NCI-H446 treated with DMSO at 0.1 percent for 48 hours (cell line): ENCODE data around the gene MCAM.

Experiments
- DNase-seq: peaks from one replicate; lab custom pipeline; 2025; lab: John Stamatoyannopoulos, UW

The MCAM gene, protein sequence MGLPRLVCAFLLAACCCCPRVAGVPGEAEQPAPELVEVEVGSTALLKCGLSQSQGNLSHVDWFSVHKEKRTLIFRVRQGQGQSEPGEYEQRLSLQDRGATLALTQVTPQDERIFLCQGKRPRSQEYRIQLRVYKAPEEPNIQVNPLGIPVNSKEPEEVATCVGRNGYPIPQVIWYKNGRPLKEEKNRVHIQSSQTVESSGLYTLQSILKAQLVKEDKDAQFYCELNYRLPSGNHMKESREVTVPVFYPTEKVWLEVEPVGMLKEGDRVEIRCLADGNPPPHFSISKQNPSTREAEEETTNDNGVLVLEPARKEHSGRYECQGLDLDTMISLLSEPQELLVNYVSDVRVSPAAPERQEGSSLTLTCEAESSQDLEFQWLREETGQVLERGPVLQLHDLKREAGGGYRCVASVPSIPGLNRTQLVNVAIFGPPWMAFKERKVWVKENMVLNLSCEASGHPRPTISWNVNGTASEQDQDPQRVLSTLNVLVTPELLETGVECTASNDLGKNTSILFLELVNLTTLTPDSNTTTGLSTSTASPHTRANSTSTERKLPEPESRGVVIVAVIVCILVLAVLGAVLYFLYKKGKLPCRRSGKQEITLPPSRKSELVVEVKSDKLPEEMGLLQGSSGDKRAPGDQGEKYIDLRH

DNA sequence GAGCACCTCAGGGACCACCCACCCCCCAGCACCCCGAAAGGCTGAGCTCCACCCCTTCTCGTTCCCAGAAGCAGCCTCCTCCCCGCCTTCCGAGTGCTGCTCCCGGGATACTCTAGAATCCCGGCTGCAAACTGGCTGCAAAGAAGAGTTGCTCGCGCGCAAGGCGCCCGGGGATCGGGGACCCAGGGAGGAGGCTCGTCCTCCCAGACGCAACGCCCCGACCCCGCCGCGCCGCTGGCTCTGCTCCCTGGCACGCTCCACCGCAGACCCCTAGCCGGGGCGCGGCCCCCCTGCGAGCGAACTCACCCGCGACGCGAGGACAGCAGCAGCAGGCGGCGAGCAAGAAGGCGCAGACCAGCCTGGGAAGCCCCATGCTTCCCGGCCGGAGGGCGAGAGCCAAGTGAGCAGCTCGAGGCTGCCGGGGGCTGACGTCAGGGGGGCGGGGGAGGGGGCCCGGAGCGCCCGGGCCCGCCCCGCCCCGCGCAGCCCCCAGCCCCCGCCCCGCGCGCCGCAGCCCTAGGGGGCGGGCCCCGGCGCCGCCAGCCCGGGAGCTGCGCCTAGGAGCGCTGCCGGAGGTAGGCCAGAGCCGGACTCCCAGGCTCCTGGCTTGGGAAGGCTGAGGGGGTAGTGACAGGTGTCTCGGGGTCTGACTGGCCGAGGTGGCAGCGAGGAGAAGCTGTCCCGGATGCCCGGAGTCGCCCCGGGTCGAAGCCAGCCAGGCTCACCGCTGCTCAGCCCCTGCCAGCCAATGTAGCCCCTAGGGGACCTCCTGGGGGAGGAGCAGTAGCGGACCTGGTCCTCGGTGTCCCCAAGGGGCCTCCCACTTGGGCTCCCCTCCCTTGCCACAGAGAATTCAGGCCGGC is at the start of gene MCAM:
Gene MCAM (minus strand): TSS at position 402 of the 863 bp plus-strand sequence. CDS start 29 bp downstream, at position 373.
- DNase-seq, result peak; percentile 38

DNA sequence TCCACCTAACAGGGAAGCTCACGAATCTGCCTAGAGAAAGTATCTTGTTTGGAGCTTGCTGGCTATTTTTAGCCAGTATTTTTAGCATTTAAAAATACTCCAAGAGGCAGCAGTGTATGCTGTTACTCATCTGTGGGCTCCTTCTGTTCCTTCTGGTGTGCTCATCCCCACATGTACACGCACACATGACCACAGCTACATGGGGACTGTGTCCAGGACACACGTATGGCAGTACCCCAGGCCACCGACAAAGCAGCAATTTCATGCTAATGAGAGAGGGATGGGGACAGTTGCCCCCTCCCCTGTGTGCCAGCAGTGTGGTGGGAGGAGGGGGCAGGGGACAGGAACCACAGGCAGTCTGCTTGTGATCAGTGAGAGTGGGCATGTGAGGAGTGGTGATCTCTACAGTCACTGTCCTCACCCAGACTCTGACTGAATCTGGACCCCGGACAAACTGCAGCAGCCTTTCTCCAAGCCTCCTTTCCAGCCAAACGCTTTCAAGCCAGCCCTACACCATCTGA is 48.2 kb upstream of the MCAM start:
- DNase-seq, result no peak

- no peak for DNase-seq
Measured at GRCh38 chr11:119363851-119364590, 47.1 kb upstream of the MCAM start.

GRCh38 chr11:119363081-119363850 is 46.3 kb upstream of the MCAM start:
- no peak for DNase-seq

DNA sequence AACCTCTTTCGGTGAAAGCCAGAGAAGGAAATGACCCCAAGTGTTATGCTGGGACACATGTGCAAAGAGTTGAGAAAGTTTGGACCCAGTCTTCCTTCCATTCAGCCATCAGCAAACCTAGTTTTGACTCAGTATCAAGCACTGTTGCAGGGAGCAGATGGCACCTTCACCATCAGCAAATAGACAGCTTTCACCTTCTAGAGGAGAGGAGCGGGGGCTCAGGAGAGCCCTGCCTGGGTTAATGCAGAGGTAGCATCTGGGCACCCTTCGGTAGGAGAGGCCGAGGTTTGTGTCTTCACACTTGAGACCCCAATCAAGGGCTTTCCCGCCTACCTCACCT is 45.8 kb upstream of the MCAM start:
- DNase-seq, result no peak

DNA sequence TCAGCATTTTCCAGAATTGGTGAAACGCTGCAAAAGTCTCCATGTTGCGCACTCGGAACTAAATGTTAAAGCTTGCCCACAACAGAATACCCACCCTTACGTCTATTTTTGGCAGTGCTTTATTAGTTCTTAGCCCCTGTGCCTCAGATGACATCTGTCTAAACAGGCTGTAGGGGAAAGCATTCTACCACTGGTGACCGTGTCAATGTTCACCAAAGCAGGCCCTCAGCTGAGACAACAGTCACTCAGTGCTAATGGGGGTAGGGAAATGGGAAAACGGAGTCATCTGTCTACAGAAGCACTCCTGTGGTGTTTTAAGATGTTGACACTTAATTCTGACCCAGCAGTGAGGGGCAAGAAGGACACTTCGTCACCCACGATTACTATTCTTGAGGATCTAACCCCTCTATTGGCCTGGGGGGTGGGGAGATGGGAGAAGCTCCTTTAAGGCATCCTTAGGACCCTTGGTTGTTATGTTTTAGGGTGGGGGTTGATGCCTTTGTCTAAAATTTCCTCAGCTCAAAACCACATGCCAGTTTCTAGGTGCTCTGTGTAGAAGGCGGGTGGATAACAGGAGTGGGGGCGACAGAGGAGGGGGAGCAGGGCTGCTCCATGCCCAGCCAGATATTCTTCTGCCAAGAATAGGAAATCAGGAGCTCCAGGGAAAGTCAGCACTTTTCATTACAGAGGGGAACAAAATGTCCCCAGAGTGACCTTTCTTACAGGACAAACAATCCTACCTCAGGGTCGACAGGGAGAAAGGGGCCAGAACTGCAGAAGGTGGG is 45.2 kb upstream of the MCAM start:
- no peak for DNase-seq

DNA sequence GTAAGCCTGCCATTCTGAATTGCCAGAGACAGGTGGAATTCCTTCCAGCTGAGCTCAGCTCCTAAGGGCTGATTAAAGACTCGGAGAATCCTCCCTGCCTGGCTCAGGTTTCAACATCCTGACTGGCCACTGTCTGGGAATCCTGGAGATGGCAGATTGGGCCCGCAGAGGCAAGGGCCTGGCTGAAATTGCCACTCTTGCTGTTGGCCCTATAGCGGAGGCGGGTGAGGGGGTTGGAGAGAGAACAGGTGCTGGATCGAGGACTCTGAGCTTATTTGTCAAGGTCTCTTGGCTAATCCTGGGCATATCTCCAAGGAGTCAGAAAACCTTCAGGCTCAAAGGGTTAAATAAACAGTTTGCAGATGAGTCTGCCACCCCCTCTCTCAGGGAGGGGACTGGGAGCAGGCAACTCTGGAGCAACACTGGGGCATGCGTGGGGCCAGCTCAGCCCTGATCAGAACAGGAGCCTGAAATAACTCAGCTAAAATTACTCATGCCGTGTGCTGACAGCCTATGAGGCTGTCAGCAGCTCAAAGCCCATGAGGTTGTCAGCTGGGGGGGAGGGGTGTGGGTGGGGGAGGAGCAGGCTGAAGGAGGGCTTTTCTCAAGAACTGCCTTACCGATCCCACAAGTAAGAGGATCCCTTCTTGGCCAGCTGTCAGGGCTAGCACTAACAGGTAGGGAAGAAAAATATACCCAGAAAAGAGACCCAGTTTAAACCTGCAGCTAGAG is 44.3 kb upstream of the MCAM start:
- DNase-seq, result peak; percentile 67

- DNase-seq, result no peak
Measured at GRCh38 chr11:119359365-119360214, 42.7 kb upstream of the MCAM start.

DNA sequence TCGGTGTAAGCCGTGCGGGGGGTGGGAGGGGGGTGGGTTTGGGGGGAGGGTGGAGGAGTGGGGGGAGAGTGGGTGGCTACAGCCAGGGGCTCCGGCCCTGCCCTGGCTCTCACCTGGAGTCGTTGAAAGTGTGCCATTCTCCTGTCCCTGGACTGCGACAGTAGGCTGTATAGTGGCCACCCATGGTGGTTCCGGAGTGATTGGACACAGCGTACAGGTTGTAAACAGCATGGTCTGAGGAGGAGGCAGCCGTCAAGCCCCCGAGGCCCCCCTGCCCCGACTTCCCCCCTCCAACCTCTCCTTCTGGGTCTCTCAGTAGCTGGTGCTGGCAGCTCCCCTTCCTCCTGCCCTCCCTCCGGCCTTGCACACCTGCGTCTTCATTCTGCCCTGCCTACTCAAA is 40.1 kb upstream of the MCAM start:
- no peak for DNase-seq

DNA sequence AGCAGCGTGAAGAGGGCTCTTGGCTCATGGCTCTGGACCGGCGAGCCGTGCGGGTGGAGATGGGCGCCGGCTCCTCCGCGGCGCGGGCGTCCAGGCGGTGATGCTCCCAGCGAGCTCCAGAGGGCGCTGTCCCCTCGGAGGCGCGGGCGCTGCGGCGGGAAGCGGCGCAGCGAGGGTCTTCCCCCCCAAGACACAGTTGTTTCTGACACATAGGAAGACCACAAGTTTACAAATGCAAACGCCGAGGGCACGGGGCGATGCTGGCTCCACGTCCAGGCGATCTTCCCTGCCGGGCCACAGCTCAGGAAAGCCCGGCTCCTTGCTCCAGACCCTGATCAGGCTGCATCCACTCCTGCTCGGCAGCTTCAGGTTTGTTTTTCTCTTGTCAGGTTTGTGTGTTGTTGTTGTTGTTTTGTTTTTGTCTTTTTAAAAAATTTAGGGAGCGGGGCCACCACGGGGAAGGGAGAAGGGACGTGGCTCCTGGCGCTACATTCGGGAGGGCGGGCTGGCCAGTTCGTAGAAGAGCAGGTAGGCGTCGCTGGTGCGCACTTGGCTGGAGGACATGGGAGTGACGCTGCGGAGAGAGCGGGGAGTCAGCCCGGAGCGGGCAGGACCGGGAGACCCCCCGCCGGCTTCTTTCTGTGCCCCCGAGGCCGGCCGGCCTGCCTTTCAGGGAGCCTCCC is 39.6 kb upstream of the MCAM start:
- DNase-seq, result no peak

DNA sequence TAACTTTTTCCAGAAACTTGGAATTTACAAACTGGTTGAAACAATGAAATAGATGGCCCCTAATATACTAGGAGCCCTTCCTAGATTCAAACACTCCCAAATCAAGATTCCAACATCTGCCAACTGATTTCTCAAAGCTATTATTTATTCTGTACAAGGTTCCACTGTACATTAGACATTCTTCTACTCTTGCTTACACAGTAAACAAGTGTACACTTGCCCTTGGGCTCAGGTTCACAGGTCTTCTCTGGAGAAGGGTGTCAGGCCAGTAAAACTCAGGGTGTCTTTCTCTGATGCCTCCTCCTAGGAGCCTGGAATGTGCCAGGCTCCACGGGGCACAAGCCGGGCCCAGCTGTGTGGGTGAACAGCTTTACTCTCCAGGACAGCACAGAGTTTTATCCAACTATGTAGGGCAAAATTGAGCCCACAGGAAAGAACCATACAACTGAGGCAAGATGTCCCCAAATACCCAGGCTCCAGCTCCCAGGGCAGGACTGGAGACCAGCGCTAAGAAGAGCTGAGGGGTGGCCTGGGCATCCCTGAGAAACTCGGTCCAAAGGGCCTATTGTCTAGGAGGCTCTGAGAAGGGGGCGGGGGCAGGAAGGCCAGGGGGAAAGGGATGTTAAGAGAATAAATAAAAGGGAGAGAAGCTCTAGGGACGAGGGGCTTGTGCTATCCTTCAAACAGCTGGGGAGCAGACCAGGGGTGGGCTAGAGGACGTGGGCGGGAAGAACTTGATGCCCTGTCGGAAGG is 38.3 kb upstream of the MCAM start:
- DNase-seq, result no peak

DNA sequence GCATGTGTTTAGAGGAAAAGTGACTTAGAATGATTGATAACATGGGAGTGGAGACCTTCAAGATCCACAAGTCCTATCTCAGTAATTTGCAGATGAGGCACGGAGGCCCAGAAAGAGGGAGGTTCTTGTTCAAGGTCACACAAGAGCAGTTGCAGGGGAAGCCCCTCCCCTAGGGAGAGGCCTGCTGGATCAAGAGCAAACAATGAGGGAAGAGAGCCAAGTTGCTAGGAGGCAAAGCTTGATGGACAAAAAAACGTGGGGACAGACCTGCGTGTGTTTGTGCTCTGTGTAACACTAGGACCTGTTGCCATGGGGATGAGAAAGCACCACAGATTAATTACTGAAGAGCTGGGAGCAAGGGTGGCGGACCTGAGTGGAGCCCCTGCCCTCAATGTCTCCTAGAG is 35.9 kb upstream of the MCAM start:
- peak; percentile 48 for DNase-seq

GRCh38 chr11:119351232-119351631 is 34.3 kb upstream of the MCAM start:
- DNase-seq, result no peak

DNA sequence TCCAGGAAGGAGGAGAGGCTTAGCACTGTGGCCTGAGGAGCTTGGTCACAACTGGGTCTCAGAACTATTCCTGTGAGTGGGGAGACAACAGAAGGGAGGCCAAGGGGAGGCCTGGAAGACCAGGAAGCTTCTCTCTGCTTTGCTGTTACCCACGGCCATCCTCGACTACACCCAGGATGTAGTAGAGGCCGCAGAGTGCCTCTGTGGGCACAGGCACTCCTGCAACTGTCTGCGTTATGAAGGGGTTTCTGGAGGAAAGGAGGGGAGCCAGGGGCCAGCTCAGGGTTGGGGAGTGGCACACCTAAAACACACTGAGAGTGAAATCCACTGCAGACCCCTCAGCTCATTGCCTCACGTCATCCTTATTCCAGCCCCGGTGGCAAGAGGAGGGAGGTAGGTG is 33.4 kb upstream of the MCAM start:
- no peak for DNase-seq

DNA sequence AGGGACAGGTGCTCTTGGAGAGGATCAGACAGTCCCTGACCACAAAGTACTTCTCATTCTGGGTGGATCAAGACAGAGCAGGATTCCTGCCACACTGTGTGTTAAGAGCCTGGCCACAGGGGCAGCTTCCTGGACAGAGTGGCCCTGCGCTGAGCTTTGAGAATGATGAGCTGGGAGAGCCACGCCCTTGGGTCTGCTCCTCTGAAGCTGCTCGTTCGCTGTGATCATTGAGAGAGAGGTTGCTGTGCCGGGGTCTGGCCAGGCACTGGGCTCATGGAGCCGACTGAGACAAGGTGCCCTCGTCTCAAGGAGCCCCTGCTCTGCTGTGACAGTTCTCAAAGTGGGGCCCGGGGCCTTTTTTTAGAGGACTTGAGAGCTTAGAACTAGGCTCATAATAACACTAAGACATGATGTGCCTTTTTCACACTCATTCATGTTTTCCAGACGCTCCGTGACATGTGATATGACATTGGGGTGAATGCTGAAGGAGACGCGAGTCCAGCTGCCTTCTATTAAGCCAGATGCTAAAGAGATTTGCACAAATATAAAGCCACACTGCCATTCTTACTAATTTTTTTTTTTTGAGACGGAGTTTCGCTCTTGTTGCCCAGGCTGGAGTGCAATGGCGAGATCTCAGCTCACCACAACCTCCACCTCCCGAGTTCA is 31.1 kb upstream of the MCAM start:
- no peak for DNase-seq

DNA sequence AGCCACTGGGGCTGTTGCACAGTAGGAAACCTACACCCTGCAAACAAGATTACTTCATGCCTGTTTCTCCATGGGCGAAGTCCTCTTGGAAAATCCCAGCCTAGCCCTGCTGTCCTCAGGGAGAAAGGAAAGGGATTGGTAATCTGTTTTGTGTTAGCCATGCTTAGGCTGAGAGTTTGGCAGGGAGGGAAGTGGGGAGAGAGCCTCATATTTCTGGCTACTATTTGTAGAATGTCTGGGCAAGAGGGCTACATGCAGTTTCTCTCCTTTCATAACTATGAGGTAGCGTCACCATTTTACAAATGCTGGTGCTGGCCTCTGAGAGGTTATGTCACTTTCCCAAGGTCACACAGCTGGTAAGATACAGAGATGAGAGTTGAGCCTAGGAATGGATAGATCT is 30.3 kb upstream of the MCAM start:
- no peak for DNase-seq

DNA sequence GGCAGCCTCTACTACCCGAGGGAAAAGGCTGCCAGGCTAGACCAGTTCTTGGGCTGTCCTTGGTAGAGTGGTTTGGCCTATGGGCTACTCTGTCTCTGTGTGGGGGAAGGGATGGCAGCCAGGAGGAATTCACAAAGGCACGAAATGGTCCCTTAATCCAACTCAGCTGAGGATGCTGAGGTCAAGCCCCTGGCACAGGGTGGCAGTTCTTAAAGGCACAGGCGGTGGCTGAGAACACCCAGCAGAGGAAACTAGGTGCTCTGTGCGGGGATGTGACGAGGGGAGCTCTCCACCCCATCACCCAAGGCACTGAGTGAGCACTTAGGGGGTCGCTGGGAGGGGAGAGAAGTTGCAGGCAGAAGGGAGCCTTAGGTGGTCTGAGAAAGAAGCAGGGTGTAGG is 29.7 kb upstream of the MCAM start, which contains the start of gene MFRP:
Gene MFRP (minus strand): TSS at position 101 of the 400 bp plus-strand sequence. CDS start 192 bp downstream, outside the sequence.
- no peak for DNase-seq
